Ammon's horn (tissue), 1 donor: ENCODE data around the gene HMCN2.

Source experiments
- DNase-seq: peaks from one replicate; pipeline ENCODE4 v3.0.0-alpha.2; 2016; ENCODE audit warnings: low spot score

The HMCN2 gene

DNA sequence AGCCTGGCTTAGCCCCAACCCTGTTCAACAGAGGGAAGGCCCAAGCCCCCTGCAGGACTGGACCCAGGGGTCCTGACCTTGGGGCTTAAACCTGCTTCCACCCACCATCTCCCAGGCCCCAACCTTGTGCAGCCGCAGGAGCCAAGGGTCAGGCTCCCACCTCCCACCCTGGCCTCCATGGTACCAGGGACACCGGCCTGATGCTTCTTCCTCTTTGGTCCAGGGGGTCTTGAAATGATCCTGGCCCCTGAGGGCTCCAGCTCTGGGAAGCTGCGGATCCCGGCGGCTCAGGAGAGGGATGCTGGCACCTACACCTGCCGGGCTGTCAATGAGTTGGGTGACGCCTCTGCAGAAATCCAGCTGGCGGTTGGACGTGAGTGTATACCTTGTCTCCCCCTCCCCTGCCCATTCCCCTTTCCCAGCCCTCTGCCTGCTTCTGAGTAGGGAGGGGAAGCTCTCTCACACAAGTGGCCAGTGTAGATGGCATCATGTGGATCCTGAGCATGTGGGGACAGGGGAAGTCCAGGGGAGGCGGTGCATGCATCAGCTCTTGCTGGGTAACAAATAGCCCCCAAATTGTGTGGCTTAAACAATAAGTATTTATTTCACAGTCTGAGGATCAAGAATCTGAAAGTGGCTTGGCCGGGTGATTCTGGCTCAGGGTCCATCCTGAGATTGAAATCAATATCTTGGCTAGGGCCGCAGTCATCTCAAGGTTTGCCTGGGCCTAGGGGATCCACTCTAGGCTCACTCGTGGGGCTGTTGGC lies 44.3 kb downstream of the HMCN2 start:
- DNase-seq = no peak

DNA sequence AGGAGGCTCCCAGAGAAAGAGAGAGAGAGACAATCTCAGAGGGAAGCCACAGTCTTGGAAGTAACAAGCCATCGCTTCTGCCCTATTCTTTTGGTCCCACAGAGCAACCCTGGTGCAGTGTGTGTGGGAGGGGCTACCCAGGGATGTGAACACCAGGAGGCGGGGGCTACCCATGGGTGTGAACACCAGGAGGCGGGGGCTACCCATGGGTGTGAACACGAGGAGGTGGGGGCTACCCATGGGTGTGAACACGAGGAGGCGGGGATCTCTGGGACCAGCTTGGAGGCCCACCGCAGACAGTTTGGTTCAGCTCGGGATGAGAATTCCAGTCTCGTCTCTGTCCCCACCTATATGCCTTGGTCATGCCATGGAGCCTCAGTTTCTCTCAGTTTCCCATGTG lies 44.9 kb downstream of the HMCN2 start:
- DNase-seq = no peak

GRCh38 chr9:130311003-130311402 lies 45.4 kb downstream of the HMCN2 start:
- DNase-seq = no peak

DNA sequence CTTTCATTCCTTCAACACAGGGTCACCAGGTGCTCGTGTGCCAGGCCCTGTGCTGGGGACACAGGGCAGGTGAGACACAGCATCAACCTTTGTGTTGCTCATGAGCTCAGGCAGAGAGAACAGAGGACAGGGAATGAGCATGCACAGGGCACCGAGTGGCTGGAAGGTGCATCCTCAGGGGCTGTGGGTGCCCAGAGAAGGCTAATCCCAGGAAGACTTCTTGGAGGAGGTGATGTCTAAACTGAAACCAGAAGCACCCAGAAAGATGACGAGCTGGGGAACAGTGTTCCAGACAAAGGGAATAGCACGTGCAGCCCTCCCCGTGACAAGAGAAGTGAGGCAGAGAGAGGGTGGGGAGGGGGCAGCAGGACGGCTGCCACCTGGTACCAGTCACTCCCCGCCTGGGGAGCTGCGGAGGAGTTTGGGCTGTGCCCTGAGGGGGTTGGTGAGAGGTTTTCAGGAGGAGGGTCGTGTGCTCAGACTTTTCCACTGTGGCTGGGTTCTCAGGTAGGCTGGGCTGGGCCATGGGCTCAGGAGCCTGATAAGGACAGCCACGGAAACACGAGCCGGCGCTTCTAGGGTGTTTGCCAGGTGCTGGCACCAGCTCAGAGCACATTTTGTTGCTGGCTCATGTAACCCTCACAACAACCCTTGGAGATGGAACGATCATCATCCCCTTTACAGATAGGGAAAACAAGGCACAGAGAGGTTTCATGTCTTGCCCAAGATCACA lies 46.0 kb downstream of the HMCN2 start:
- DNase-seq = no peak

- DNase-seq = no peak
These were observed 47.7 kb downstream of the HMCN2 start for GRCh38 chr9:130313103-130313858.

DNA sequence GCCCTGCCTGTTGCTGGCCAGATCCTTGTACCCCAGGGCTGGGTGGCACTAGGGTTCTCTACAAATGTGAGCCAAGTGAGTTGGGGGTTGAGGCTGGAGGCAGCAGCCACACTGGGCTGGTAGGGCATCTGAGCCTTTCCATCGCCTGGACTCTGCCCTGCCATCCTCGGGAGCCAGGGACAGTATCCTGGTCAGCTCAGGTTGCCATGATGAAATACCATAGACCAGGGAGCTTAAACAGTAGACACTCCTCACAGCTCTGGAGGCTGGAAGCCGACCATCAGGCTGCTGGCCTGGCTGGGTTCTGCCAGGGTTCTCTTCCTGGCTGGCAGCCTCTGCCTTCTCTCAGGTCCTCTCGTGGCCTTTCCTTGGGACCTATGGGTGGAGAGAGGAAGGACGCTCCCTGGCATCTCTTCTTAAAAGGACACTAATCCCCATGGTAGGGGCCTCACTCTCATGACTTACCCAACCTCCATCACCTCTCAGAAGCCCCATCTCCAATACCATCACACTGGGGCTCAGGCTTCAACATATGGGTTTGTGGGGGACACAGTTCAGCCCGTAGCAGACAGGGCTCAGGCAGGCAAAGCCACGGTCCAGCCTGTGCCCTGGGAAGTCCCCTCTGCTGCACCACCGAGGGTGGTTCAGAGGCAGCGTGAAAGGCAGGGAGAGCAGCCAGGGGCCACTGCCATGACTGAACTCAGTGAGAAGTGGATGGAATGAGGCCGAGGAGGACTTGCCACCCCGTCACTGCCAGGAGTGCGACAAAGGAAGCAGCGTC lies 50.1 kb downstream of the HMCN2 start:
- no peak for DNase-seq

- no peak for DNase-seq
These were observed 50.9 kb downstream of the HMCN2 start for GRCh38 chr9:130316430-130316829.

DNA sequence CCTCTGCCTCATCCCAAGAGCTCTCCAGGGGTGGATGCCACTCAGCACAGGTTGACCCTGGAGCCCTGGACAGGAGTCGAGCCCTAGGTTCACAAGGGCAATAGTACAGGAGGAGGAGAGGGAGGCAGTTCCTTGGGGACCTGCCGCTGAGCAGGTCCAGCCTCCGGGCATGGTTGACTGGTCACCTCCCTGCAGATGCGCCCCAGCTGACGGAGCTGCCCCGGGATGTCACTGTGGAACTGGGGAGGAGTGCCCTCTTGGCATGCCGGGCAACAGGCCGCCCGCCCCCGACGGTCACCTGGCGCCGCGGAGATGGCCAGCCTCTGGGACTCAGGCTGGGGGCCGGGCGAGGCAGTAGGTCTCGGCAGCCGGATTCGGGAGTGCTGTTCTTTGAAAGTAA lies 53.7 kb downstream of the HMCN2 start:
- DNase-seq = no peak

DNA sequence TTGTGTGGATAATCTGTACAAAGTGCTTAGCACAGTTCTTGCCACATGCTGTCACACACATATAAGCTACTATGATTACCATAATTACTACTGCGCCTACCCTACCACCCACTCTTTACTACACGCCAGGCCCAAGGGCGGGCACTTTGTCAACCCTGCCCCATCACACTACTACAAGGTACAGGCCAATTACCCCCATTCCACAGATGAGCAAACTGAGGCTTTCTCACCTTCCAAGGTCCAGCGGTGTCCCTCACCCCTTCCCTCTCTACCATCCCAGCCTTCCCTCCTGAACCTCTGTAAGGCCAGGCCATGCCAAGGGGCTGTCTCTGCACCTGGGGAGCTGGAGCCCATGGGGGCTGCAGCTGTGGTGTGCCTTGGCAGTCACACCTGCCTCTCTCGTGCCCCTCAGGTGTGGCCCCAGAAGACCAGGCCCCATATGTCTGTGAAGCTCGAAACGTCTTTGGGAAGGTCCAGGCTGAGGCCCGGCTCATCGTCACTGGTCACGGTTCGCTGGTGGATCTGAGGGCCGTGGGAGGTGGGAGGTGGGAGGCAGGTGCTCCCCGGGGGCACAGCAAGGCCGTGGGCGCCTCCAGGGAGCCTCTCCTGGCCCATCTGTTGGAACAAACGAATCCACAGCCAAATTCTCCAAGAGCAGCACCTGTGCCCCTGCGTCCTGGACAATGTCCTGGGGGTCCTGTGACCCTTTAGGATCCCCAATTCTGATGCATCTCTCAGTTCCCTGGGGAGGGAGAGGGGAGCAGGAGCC lies 54.6 kb downstream of the HMCN2 start:
- DNase-seq = no peak

- DNase-seq = no peak
These were observed 55.3 kb downstream of the HMCN2 start for GRCh38 chr9:130320723-130321481.

DNA sequence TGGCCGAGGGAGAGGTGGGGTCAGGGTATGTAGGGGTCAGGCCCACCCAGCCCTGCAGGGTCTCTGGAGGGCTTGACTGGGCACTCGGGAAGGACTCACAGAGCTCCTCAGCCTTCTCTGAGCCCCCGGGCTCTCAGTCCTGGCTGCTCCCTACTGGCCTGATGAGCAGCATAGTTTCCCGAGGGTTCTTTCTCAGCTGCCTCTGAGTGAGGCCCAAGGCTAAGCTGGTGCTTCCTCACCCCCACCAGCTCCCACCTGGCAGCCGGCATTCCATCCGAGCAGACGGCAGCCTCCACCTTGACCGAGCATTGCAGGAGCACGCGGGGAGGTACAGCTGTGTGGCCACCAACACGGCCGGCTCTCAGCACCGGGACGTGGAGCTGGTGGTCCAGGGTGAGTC lies 56.0 kb downstream of the HMCN2 start:
- DNase-seq = no peak

GRCh38 chr9:130323051-130323745 lies 57.6 kb downstream of the HMCN2 start:
- no peak for DNase-seq

DNA sequence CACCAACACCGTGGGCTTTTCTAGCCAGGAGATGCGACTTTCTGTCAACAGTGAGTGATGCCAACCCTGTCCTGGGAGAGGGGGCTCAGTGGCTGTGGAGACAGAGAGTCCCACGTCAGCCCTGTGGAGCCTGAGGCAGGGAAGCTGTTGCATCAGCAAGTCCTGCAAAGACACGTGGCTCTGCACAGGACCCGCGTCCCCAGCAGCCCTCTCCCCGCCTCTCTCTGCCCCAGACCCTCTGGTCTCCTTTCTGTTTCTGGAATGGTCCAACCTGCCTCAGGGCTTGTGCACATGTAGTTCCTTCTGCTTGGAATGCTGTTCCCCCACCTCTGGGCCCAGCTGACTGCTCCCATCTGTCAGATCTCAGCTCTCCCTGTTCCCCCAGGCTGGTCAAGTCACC lies 60.4 kb downstream of the HMCN2 start:
- DNase-seq = no peak

- no peak for DNase-seq
These were observed 61.7 kb downstream of the HMCN2 start for GRCh38 chr9:130327070-130327780.

DNA sequence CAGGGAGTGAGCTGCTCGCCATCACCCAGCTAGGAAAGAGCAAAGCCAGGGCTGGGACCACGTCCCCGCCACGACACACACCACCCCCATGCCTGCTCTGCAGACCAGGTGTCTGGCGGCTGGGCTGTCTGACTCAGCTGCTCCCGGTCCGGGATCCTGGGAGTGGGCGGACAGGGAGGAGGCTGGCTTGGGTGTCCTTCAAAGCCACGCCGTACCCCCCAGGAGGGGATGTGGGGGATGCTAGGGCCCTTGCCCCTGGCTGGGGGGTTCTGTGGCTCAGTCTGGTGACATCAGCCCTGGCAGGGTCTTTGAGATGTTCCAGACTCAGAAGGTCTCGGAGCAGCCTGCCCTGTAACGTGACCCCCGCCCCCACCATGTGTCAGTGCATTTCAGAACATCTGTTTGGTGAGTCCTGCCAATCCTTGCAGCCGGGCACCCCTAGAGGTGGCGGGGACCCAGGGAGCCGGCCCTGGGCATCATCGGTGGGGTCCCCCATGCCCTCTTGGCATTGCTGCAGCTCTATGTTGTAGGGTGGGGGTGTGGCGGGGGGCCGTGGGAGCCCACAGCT lies 62.3 kb downstream of the HMCN2 start:
- DNase-seq = no peak

DNA sequence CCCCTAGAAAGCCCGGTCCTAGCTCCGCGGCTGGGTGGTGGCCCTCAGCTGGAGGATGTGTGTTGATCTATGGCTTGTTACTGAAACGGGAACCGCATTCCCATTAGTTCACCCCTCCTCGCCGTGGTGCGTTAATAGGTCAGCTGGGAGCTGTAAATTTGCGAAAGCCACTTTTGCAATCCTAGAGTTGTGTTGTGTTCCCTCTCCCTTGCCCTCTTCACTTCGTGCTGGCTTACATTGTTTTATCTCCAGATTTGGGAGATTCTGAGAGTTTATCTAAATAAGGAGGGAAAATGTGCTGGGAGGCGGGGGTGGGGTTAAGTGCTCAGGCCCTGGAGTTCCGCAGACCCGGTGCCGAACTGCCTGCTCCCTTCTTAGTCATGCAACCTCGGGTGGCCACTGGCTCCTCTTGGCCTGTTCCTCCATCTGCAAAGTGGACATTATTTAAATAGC lies 62.8 kb downstream of the HMCN2 start:
- DNase-seq = no peak

- DNase-seq = no peak
These were observed 63.5 kb downstream of the HMCN2 start for GRCh38 chr9:130329061-130329460.

DNA sequence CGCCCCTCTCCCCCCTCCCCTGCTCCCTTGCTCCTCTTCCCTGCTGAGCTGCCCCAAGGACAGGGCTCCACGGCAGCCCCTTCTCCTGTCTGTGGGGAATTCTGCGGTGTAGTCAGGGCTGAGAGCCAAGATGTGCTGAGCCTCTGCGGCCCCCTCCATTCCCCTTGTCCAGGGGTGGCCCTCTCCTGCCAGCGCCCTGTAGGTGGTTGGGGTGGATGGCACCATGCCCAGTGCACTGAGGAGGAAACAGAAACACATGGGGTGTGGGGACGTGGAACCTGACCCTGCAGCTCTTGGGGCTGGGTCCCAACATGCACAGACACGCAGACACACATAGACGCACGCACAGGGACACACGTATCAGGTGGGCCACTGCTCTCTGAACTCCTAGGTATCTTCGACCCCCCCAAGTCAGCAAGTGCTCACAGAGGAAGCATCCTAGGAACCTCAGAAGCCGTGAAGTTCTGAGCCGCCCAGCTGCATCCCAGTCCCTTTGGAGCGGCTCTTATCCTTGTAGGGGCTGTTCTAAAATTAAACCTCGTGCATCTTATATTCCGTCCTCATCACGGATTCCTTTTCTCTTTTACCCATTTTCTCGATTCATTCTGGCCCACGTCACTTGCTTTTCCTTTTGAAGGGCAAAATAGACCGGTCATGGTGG lies 64.8 kb downstream of the HMCN2 start:
- no peak for DNase-seq
